Activated CD8-positive, alpha-beta memory T cell treated with anti-CD3 and anti-CD28 coated beads, Interleukin-2, amount 50 U/mL, for 24 hours (primary cell): Measurements from ENCODE around the gene CRKL.

ENCODE experiments used
- DNase-seq: peaks from one replicate; pipeline ENCODE4 v3.0.0-alpha.2; 2020; ENCODE audit errors: extremely low read depth

The CRKL gene

DNA sequence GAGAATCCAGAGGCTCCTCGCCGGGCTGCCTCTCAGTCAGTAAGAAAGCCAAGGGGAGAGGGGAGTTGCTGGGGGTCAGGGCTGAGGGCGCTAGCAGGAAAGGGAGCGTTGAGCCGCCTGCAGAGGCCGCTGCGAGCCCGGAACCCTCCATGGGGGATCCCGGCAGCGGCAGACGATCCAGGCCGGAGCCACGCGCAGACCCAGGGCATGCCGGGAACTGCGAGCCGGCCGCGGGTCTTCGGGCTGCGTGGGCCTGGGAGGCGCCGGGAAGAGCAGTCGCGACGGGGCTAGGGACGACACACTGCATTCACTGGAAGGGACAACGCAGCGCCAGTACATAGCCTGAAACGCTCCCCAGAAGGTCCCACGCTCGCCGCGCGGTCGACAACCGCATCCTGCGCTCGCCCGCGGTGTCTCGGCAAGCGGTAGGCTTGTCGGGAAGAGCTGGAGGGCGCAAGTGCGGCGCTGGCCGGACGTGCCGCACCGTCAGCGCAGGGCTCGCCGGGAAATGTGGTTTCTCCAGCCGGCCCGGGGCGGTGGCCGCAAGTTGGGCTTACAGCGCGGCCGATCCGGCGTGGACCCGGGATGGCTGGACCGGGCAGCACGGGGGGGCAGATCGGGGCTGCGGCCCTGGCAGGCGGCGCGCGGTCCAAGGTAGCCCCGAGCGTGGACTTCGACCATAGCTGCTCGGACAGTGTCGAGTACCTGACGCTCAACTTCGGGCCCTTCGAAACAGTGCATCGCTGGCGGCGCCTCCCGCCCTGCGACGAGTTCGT lies 64.8 kb downstream of the CRKL start, which contains the start of gene LZTR1:
TSS of gene LZTR1 (plus strand) at position 511 of the 776 bp plus-strand sequence. CDS start at position 586, 75 bp downstream.
- peak; percentile 26 for DNase-seq

GRCh38 chr22:20982563-20982882 lies 65.3 kb downstream of the CRKL start:
- DNase-seq: no peak

GRCh38 chr22:20983081-20983771 lies 66.0 kb downstream of the CRKL start:
- no peak for DNase-seq

GRCh38 chr22:20985720-20986119 lies 68.5 kb downstream of the CRKL start:
- no peak for DNase-seq

DNA sequence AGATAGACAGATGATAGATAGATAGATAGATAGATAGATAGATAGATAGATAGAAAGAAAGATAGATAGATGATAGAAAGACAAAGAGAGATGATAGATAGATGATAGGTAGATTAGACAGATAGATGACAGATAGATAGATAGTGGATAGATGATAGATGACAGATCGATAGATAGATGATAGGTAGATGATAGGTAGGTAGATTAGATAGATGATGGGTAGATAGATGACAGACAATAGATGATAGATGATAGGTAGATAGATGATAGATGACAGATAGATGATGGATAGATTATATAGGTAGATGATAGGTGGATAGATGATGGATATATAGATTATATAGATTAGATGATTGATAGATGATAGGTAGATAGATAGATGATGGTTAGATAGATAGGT lies 69.2 kb downstream of the CRKL start:
- no peak for DNase-seq

GRCh38 chr22:20987375-20987774 lies 70.2 kb downstream of the CRKL start:
- no peak for DNase-seq

- DNase-seq: no peak
Measured at GRCh38 chr22:20988573-20989322, 71.5 kb downstream of the CRKL start.

- DNase-seq: no peak
Measured at GRCh38 chr22:20989323-20990138, 72.3 kb downstream of the CRKL start.

GRCh38 chr22:20990184-20991180 lies 73.3 kb downstream of the CRKL start:
- no peak for DNase-seq

DNA sequence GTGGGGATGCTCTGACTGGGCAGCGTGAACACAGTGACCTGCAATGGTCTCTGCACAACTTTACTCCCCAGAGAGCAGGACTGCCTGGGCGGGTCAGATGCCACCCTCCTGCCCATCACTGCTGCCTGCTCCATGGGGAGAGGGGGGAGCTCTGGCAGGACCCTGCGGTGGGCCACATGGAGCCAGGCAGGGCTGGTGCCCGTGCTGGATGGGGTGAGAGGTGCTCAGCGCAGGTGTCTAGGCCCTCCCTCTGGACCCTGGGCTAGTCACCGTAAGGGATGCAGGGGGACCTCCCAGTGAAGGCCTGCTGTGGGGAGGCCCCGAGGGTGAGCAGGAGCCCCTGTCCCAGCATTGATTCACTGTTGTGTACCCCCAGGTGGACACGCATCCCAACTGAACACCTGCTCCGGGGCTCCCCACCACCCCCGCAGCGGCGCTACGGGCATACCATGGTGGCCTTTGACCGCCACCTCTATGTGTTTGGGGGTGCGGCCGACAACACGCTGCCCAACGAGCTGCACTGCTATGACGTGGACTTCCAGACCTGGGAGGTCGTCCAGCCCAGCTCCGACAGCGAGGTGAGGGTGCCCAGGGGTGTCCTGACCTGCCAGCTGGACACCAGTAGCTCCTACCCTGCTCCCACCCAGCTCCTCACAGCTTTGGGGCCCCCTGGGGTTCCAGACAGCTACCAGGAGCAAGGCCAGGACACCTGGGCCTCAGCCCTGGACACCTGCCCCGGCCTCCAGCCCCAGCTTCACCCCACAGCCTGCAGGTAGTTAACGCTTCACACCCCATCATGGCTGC lies 74.2 kb downstream of the CRKL start:
- DNase-seq: no peak

DNA sequence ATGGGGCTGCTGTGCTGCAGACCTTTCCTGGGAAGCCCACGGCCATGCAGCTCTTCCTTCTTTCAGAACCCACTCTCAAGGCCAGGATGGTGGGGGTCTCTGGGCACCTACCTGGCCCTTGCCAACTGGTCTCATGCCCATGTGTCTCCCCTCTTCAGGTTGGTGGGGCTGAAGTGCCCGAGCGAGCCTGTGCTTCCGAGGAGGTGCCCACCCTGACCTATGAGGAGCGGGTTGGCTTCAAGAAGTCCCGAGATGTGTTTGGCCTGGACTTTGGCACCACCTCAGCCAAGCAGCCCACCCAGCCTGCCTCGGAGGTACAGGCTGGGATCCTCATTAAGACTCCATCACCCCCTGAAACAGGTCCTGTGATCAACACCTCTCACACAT lies 74.8 kb downstream of the CRKL start:
- no peak for DNase-seq

DNA sequence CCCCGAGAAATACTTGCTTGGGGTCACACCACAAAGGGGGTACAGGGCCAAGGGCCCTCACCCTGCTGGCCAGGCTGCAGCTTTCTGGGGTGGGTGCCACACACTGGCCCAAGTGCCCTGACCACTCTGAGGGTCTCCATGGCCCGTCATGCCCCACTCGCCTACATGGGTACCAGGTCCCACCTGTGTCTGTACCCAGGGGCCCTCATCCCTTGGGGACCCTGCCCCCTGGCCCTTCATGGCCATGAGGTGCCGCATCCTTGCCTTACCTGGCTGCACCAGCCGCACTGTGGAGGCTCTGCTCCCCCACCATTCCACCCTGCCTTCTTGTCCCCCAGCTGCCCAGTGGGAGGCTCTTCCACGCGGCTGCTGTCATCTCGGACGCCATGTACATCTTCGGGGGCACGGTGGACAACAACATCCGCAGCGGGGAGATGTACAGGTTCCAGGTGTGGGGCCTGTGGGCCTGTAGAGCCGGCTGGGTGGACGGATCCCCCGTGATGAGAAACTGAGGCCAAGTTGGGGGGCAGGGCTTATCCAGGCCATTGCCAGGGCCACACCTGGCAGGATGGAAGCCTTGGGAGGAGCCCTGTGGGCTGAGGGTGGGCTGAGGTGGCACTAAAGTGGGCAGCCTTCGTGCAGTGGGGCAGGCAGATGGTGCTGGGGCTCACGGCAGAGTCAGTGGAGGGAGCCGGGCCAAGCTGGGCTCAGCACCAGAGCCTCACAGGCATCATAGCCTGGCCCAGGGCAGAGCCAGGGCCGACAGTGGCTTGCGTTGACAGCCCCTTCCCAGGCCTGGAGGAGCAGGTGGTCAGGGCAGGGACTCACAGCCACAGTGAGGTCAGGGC lies 75.5 kb downstream of the CRKL start:
- DNase-seq: no peak

DNA sequence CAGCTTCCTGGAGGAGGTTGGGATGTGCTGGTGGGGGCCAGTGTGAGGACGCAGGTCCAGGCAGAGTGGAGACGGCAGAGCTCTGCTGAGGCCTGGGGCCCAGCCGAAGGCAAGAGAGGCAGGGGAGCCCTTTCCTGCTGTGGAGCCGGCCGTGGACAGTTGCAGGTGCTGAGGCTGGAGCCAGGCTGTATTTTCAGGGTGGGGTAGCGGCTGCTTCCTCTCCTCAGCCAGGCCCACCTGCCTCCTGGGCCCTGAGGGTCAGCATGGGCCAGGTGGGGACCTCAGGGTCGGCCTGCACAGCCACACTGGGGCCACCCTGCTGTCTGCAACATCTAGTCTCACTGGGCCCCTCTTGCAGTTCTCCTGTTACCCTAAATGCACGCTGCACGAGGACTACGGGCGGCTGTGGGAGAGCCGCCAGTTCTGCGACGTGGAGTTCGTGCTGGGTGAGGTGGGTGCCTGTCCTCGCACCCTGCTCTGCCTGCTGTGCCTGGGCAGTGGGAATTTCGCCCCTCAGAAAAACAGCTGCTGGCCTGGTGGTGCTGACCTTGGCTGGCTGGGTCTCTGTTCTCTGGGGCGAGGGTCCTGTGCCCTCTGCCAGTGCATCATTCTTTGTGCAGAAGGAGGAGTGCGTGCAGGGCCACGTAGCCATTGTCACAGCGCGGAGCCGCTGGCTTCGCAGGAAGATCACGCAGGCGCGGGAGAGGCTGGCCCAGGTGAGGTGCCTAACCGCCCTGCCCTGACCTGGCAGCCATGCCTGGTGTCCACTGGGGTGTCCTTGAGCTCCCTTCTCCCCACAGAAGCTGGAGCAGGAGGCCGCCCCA lies 76.3 kb downstream of the CRKL start:
- DNase-seq: no peak

- no peak for DNase-seq
Measured at GRCh38 chr22:20994128-20994901, 77.1 kb downstream of the CRKL start.

DNA sequence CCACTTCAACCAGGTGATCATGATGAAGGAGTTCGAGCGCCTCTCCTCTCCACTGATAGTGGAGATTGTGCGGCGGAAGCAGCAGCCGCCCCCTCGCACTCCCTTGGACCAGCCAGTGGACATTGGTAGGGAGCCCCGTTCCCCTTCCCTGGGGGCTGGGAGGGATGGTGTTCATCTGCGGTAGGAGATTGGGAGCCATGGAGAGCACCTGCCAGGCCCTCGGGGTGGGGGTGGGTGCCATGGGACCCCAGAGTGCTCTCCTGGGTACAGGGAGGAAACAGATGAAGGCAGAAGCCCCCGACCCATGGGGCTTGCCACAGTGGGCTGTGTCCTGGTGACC lies 77.7 kb downstream of the CRKL start:
- no peak for DNase-seq

DNA sequence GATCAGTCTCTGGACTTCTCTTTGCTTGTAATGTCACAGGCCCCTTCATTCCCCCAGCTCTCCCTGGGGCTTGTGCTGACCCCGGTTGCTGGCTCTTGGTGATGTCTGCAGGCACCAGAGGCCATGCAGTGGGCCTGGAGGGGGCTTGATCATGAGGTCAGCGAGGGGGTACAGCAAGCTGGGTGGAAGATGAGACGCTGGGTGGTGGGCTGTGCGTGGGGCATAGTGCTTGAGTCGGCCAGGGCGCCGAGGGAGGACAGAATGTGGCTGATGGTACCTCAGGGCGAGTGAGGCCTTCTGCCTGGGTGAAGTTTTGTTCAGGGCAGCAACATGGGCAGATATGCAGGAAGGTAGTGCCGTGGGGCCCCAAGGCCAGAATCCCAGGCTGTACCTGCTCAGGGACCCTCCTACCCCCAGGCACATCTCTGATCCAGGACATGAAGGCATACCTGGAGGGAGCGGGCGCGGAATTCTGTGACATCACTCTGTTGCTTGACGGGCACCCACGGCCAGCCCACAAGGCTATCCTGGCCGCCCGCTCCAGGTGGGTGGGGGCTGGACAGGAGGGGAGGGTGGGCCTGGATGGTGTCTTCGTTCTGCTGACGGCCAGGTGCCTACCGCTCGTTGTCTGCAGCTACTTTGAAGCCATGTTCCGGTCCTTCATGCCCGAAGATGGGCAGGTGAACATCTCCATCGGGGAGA lies 78.3 kb downstream of the CRKL start:
- no peak for DNase-seq

GRCh38 chr22:20996031-20996410 lies 78.8 kb downstream of the CRKL start:
- no peak for DNase-seq
